PC-3 (cell line): Measurements from ENCODE around the gene MYH7B. TPM values are rescaled to one million over a fixed set of nuclear protein-coding genes. Genes with fewer than 3 reads are reported as not detected.

Source experiments
- ATAC-seq: fragments of 200-7000 bp; cut with Tn5 transposase; 2 replicates; pipeline ENCODE4 v1.9.1; 2020; ENCODE audit warnings: mild to moderate bottlenecking, moderate library complexity
- BruUV-seq: library from RNA; stranded (reverse); fragments of 400-500 nt; replicated peaks from 2 replicates; lab custom pipeline; 2021; lab: Mats Ljungman, UMichigan
- CTCF ChIA-PET: fragments of 300-600 bp; sonication (Branson Sonifier 250); formaldehyde crosslinking; loops from one replicate; lab custom pipeline; 2022; ENCODE audit warnings: antibody characterized with exemption; lab: Charles Lee
- POLR2A ChIA-PET: fragments of 300-600 bp; sonication (Branson Sonifier 250); formaldehyde crosslinking; loops from one replicate; lab custom pipeline; 2022; ENCODE audit warnings: antibody characterized with exemption; ENCODE audit not compliant: unreplicated experiment; lab: Charles Lee
- DNase-seq: peaks from one replicate; pipeline ENCODE4 v3.0.0-alpha.2; 2015
- H2AFZ ChIP-seq: fragments of 300-600 bp; sonication (generic); 2 replicates; pipeline ENCODE4 v1.6.0; 2016; ENCODE audit warnings: antibody characterized with exemption, low read length
- H3F3A ChIP-seq: fragments of 300-600 bp; sonication (generic); one replicate; pipeline ENCODE4 v1.6.0; 2017; ENCODE audit warnings: antibody characterized with exemption, low read length, control low read depth, mild to moderate bottlenecking; ENCODE audit not compliant: unreplicated experiment
- H3K27ac ChIP-seq: fragments of 300-600 bp; sonication (generic); 2 replicates; pipeline ENCODE4 v1.5.1; 2016; ENCODE audit warnings: mild to moderate bottlenecking, low read length
- H3K27me3 ChIP-seq: fragments of 300-600 bp; sonication (generic); 2 replicates; pipeline ENCODE4 v1.6.1; 2016; ENCODE audit warnings: low read length, mixed read lengths
- H3K36me3 ChIP-seq: fragments of 300-600 bp; sonication (generic); 2 replicates; pipeline ENCODE4 v1.6.1; 2016; ENCODE audit warnings: low read depth, mixed run types, low read length, mixed read lengths
- H3K4me1 ChIP-seq: fragments of 300-600 bp; sonication (generic); 2 replicates; pipeline ENCODE4 v1.5.1; 2016; ENCODE audit warnings: low read length; ENCODE audit not compliant: insufficient read depth
- H3K4me2 ChIP-seq: fragments of 300-600 bp; sonication (generic); 2 replicates; pipeline ENCODE4 v1.6.0; 2016; ENCODE audit warnings: low read length
- H3K4me3 ChIP-seq: fragments of 300-600 bp; sonication (generic); 2 replicates; pipeline ENCODE4 v1.5.1; 2016; ENCODE audit warnings: mild to moderate bottlenecking, low read length, mixed read lengths
- H3K79me2 ChIP-seq: fragments of 300-600 bp; sonication (generic); 2 replicates; pipeline ENCODE4 v1.6.1; 2017; ENCODE audit warnings: low read length, mixed read lengths
- H3K9ac ChIP-seq: fragments of 300-600 bp; sonication (generic); 2 replicates; pipeline ENCODE4 v1.6.0; 2016; ENCODE audit warnings: mild to moderate bottlenecking, low read length
- H3K9me2 ChIP-seq: fragments of 300-600 bp; sonication (generic); replicated peaks from 2 replicates; pipeline ENCODE4 v1.6.1; 2016; ENCODE audit warnings: mixed run types, low read length, mixed read lengths
- H3K9me3 ChIP-seq: fragments of 300-600 bp; sonication (generic); 2 replicates; pipeline ENCODE4 v1.6.1; 2016; ENCODE audit warnings: low read length, mixed read lengths
- H4K20me1 ChIP-seq: fragments of 300-600 bp; sonication (generic); 2 replicates; pipeline ENCODE4 v1.6.1; 2016; ENCODE audit warnings: low read length, mixed read lengths
- EZH2 ChIP-seq: fragments of 300-600 bp; sonication (generic); IDR thresholded peaks from one replicate; pipeline ENCODE4 v1.6.1; 2017; ENCODE audit warnings: antibody characterized with exemption, mild to moderate bottlenecking, low read length; ENCODE audit not compliant: unreplicated experiment
- EZH2phosphoT487 ChIP-seq: fragments of 300-600 bp; sonication (generic); IDR thresholded peaks from 2 replicates; pipeline ENCODE4 v1.6.1; 2018; ENCODE audit warnings: mild to moderate bottlenecking, antibody characterized with exemption, low read length, borderline replicate concordance
- intact Hi-C: fragments of 100-400 bp; cut with micrococcal nuclease; formaldehyde crosslinking; loops from 2 replicates; pipeline ENCODE4 v1.9.0; 2023
- microRNA-seq: library from miRNA; unstranded; fragments of <30 nt; microRNA quantifications from one replicate; pipeline ENCODE4 v1.1.0, GENCODE V29; 2020; ENCODE audit not compliant: unreplicated experiment
- total RNA-seq: library from RNA; depleted of rRNA; stranded (reverse); fragments of >200 nt; gene quantifications from 2 replicates; pipeline ENCODE4 v1.2.3, GENCODE V29; 2014; rRNA removed
- TF ChIP-seq, protein P1 (sequence below): fragments of 300-600 bp; sonication (generic); conservative IDR thresholded peaks from 2 replicates; pipeline ENCODE4 v1.5.1; 2017; ENCODE audit warnings: antibody characterized with exemption, low read depth, mild to moderate bottlenecking, low read length

Gene MYH7B
- total RNA-seq, 1 experiment from 2014 or later = 0.04 TPM

DNA sequence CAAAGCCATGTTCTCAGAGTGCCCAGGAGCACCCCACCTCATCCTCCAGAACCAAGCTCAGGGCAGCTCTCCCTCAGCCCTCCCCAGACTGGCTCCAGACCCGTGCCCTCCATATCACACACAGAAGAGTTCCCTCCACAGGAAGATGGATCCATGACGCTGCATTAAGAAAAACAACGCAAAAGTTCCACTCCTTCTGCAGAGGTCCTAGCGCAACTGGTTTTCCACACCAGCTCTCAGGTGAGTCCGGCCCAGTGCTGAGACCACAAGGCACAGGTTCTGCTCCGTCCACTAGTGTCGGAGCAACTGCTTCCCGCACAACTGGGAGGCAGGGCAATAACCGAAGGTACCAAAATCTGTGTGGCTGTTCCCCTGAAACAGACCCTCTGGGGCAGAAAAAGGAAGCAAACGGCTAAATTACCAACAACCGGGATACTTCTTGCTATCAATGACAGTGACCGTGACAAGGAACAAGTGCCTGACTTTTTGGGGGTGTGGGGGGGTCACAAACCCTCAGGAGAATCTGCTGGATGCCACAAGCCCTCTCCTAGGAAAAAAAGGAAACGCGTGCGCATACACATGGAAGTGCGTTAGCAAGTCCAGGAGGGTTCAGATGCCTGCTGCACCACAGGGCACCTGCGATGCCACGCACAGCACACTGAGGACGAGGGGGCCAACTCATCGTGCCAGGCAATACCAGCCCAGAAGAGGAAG is 49.2 kb downstream of the MYH7B start:
- TF ChIP-seq EZH2 (no peak), EZH2phosphoT487 (no peak)
- TF ChIP-seq, protein P1, sequence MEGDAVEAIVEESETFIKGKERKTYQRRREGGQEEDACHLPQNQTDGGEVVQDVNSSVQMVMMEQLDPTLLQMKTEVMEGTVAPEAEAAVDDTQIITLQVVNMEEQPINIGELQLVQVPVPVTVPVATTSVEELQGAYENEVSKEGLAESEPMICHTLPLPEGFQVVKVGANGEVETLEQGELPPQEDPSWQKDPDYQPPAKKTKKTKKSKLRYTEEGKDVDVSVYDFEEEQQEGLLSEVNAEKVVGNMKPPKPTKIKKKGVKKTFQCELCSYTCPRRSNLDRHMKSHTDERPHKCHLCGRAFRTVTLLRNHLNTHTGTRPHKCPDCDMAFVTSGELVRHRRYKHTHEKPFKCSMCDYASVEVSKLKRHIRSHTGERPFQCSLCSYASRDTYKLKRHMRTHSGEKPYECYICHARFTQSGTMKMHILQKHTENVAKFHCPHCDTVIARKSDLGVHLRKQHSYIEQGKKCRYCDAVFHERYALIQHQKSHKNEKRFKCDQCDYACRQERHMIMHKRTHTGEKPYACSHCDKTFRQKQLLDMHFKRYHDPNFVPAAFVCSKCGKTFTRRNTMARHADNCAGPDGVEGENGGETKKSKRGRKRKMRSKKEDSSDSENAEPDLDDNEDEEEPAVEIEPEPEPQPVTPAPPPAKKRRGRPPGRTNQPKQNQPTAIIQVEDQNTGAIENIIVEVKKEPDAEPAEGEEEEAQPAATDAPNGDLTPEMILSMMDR = no peak
- H2AFZ ChIP-seq = no peak overlapping the region
- H3K27ac ChIP-seq = no peak overlapping the region
- ChIA-PET CTCF (interaction anchor here (0.6 kb wide), 1 partner anchor 91 kb away, joined by 8 read pairs; no protein-coding TSS in a partner anchor), POLR2A (no interaction called here)
- no peaks in the 10 kb centered on the region for H3K9me3 ChIP-seq
- no peaks in the 10 kb centered on the region for H3F3A ChIP-seq
- H4K20me1 ChIP-seq = no peaks in the 10 kb centered on the region
- H3K36me3 ChIP-seq = peaks cover 62% of the 10 kb centered on the region
- H3K79me2 ChIP-seq = no peaks in the 10 kb centered on the region
- DNase-seq (no peak), ATAC-seq (no peak)
- no peak overlapping the region for H3K4me3 ChIP-seq
- BruUV-seq = no TSS peak
- intact Hi-C loops = no loop called here
- no peaks in the 10 kb centered on the region for H3K9me2 ChIP-seq
- no peaks in the 10 kb centered on the region for H3K27me3 ChIP-seq
- no peak overlapping the region for H3K9ac ChIP-seq
- no peaks in the 10 kb centered on the region for H3K4me1 ChIP-seq
- no peak overlapping the region for H3K4me2 ChIP-seq

Small RNA genes within 50 kb of the gene (microRNA-seq; reads per million reads assigned to microRNA genes)
- gene MIR499A (not detected), gene MIR499B (not detected)

Other genes with a start within 250 kb of the MYH7B start
- gene NCOA6, start 130.2 kb upstream of the MYH7B start, total RNA-seq = 9.8 and 10.2 TPM in 2 replicates
- 1.5 and 3.2 TPM in 2 replicates for gene GGT7, start 83.0 kb upstream of the MYH7B start, total RNA-seq
- gene ACSS2, start 79.3 kb upstream of the MYH7B start, total RNA-seq = 78.9 and 125 TPM in 2 replicates
- gene GSS, start 62 bp upstream of the MYH7B start, total RNA-seq = 82.0 and 95.9 TPM in 2 replicates
- gene TRPC4AP, start 136.9 kb downstream of the MYH7B start, total RNA-seq = 46.9 and 52.6 TPM in 2 replicates
- gene EDEM2, start 191.5 kb downstream of the MYH7B start, total RNA-seq = 22.2 and 28.5 TPM in 2 replicates
- gene PROCR, start 216.2 kb downstream of the MYH7B start, total RNA-seq = 45.4 and 55.7 TPM in 2 replicates